ENCODE results near the gene CYP46A1. TPM values are rescaled to one million over a fixed set of nuclear protein-coding genes. Genes with fewer than 3 reads are reported as not detected.
"Not testable (repeated sequence)": the region's sequence is repeated elsewhere in the genome, so short reads cannot be mapped to it uniquely, and the experiment has no call there.

The CYP46A1 gene
- total and polyA plus RNA-seq, 2 donors from 2014 or later = 0.82 to 2.5 TPM

- Histone ChIP-seq H3K27me3 (ENCODE audit: control insufficient read depth, insufficient read depth, low read length) (no peaks in the 10 kb centered on the region), H3K9me3 (ENCODE audit: control insufficient read depth in 2 of 3, insufficient read depth in 1 of 3, low read length in 3 of 3) (no peaks in the 10 kb centered on the region), H3K4me3 (ENCODE audit: low read length in 3 of 3) (no peak overlapping the region), H3K36me3 (ENCODE audit: control insufficient read depth in 2 of 3, insufficient read depth in 3 of 3, low read length in 3 of 3) (no peaks in the 10 kb centered on the region), H3K9ac (ENCODE audit: low read length in 3 of 3) (no peak overlapping the region), H3K4me1 (ENCODE audit: control insufficient read depth in 2 of 3, insufficient read depth in 2 of 3, low read depth in 1 of 3, low read length in 3 of 3) (no peaks in the 10 kb centered on the region), H3K27ac (ENCODE audit: low read depth in 2 of 2, low read length in 2 of 2) (no peak overlapping the region)
- no peak for DNase-seq
- intact Hi-C loops (cut with DNase I) = no loop called here
- TF ChIP-seq CTCF (IDR thresholded peaks at IDR 0.05; ENCODE audit: borderline replicate concordance, extremely low read depth, insufficient read depth) = no peak
- no peak for FAIRE-seq
These were observed 47.6 kb upstream of the CYP46A1 start for GRCh38 chr14:99636487-99636886.

GRCh38 chr14:99637624-99638023 lies 46.5 kb upstream of the CYP46A1 start:
- Histone ChIP-seq H3K36me3 (ENCODE audit: control insufficient read depth in 2 of 3, insufficient read depth in 3 of 3, low read length in 3 of 3) (no peaks in the 10 kb centered on the region), H3K27me3 (ENCODE audit: control insufficient read depth, insufficient read depth, low read length) (no peaks in the 10 kb centered on the region), H3K9ac (ENCODE audit: low read length in 3 of 3) (no peak overlapping the region), H3K4me1 (ENCODE audit: control insufficient read depth in 2 of 3, insufficient read depth in 2 of 3, low read depth in 1 of 3, low read length in 3 of 3) (no peaks in the 10 kb centered on the region), H3K4me3 (ENCODE audit: low read length in 3 of 3) (no peak overlapping the region), H3K27ac (ENCODE audit: low read depth in 2 of 2, low read length in 2 of 2) (no peak overlapping the region), H3K9me3 (ENCODE audit: control insufficient read depth in 2 of 3, insufficient read depth in 1 of 3, low read length in 3 of 3) (no peaks in the 10 kb centered on the region)
- intact Hi-C loops (cut with DNase I) = no loop called here
- no peak for TF ChIP-seq CTCF (IDR thresholded peaks at IDR 0.05; ENCODE audit: borderline replicate concordance, extremely low read depth, insufficient read depth)
- DNase-seq = no peak
- FAIRE-seq = no peak

- H3K27ac ChIP-seq (ENCODE audit: low read depth in 2 of 2, low read length in 2 of 2); DNase-seq; intact Hi-C loops (cut with DNase I); H3K27me3 ChIP-seq (ENCODE audit: control insufficient read depth, insufficient read depth, low read length); H3K9me3 ChIP-seq (ENCODE audit: control insufficient read depth in 2 of 3, insufficient read depth in 1 of 3, low read length in 3 of 3); H3K36me3 ChIP-seq (ENCODE audit: control insufficient read depth in 2 of 3, insufficient read depth in 3 of 3, low read length in 3 of 3); H3K4me3 ChIP-seq (ENCODE audit: low read length in 3 of 3); FAIRE-seq; H3K9ac ChIP-seq (ENCODE audit: low read length in 3 of 3); H3K4me1 ChIP-seq (ENCODE audit: control insufficient read depth in 2 of 3, insufficient read depth in 2 of 3, low read depth in 1 of 3, low read length in 3 of 3): not testable (repeated sequence)
These were observed 41.3 kb upstream of the CYP46A1 start for GRCh38 chr14:99642771-99643170.

GRCh38 chr14:99643343-99643742 lies 40.8 kb upstream of the CYP46A1 start:
- no peak overlapping the region for H3K27ac ChIP-seq (ENCODE audit: low read depth in 2 of 2, low read length in 2 of 2)
- intact Hi-C loops (cut with DNase I) = no loop called here
- H3K4me3 ChIP-seq (ENCODE audit: low read length in 3 of 3) = no peak overlapping the region
- DNase-seq = no peak
- no peaks in the 10 kb centered on the region for H3K9me3 ChIP-seq (ENCODE audit: control insufficient read depth in 2 of 3, insufficient read depth in 1 of 3, low read length in 3 of 3)
- H3K27me3 ChIP-seq (ENCODE audit: control insufficient read depth, insufficient read depth, low read length) = no peaks in the 10 kb centered on the region
- H3K4me1 ChIP-seq (ENCODE audit: control insufficient read depth in 2 of 3, insufficient read depth in 2 of 3, low read depth in 1 of 3, low read length in 3 of 3) = no peaks in the 10 kb centered on the region
- FAIRE-seq = no peak
- no peak overlapping the region for H3K9ac ChIP-seq (ENCODE audit: low read length in 3 of 3)
- no peaks in the 10 kb centered on the region for H3K36me3 ChIP-seq (ENCODE audit: control insufficient read depth in 2 of 3, insufficient read depth in 3 of 3, low read length in 3 of 3)
- TF ChIP-seq CTCF (IDR thresholded peaks at IDR 0.05; ENCODE audit: borderline replicate concordance, extremely low read depth, insufficient read depth) = no peak
